Panc1 (cell line): Measurements from ENCODE around the gene JRKL.

Source experiments
- POLR2AphosphoS5 ChIP-seq: IDR thresholded peaks from 2 replicates; pipeline ENCODE4 v1.6.1; 2012; ENCODE audit warnings: mild to moderate bottlenecking, low read depth, low read length, moderate library complexity
- SIN3A ChIP-seq: IDR thresholded peaks from 2 replicates; pipeline ENCODE4 v1.6.1; 2012; ENCODE audit warnings: low read depth, mild to moderate bottlenecking, low read length, moderate library complexity, borderline replicate concordance; ENCODE audit not compliant: insufficient read depth
- TCF7L2 ChIP-seq: IDR thresholded peaks from 2 replicates; pipeline ENCODE4 v1.6.1; 2011; ENCODE audit warnings: mild to moderate bottlenecking, low read depth, low read length, inconsistent platforms
- TF ChIP-seq, protein P1 (sequence below): fragments of 450-650 bp; IDR thresholded peaks from 2 replicates; pipeline ENCODE4 v1.5.1; 2017; ENCODE audit warnings: mild to moderate bottlenecking
- TF ChIP-seq, protein P2 (sequence below), 2 experiments: IDR thresholded peaks; 2 replicates each; pipeline ENCODE4 v1.6.1; 2011 to 2012; ENCODE audit warnings: low read depth in 2 of 2, control low read depth in 1 of 2, low read length in 1 of 2, mild to moderate bottlenecking in 1 of 2, moderate library complexity in 1 of 2; ENCODE audit not compliant: insufficient read depth in 1 of 2

DNA sequence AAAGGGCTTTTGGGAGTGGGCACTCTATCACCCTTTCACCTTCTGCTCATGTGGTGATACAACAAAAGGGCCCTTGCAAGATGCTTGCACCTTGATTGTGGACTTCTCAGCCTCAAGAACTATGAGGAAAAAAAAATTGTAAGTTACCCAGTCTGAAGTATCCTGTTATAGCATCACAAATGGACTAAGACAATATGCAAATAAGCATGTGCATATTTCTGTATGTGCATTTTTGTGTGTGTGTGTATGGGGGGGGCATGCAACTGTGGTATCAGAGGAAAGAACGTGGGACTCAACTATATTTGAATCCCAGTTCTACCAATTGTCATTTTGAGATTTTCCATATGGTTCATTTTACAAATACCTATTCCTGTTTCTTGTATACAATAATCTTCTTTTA, 10.9 kb downstream of the JRKL start:
- TF ChIP-seq, protein P1, sequence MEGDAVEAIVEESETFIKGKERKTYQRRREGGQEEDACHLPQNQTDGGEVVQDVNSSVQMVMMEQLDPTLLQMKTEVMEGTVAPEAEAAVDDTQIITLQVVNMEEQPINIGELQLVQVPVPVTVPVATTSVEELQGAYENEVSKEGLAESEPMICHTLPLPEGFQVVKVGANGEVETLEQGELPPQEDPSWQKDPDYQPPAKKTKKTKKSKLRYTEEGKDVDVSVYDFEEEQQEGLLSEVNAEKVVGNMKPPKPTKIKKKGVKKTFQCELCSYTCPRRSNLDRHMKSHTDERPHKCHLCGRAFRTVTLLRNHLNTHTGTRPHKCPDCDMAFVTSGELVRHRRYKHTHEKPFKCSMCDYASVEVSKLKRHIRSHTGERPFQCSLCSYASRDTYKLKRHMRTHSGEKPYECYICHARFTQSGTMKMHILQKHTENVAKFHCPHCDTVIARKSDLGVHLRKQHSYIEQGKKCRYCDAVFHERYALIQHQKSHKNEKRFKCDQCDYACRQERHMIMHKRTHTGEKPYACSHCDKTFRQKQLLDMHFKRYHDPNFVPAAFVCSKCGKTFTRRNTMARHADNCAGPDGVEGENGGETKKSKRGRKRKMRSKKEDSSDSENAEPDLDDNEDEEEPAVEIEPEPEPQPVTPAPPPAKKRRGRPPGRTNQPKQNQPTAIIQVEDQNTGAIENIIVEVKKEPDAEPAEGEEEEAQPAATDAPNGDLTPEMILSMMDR: no peak
- no peak for TF ChIP-seq POLR2AphosphoS5
- TF ChIP-seq, protein P2, sequence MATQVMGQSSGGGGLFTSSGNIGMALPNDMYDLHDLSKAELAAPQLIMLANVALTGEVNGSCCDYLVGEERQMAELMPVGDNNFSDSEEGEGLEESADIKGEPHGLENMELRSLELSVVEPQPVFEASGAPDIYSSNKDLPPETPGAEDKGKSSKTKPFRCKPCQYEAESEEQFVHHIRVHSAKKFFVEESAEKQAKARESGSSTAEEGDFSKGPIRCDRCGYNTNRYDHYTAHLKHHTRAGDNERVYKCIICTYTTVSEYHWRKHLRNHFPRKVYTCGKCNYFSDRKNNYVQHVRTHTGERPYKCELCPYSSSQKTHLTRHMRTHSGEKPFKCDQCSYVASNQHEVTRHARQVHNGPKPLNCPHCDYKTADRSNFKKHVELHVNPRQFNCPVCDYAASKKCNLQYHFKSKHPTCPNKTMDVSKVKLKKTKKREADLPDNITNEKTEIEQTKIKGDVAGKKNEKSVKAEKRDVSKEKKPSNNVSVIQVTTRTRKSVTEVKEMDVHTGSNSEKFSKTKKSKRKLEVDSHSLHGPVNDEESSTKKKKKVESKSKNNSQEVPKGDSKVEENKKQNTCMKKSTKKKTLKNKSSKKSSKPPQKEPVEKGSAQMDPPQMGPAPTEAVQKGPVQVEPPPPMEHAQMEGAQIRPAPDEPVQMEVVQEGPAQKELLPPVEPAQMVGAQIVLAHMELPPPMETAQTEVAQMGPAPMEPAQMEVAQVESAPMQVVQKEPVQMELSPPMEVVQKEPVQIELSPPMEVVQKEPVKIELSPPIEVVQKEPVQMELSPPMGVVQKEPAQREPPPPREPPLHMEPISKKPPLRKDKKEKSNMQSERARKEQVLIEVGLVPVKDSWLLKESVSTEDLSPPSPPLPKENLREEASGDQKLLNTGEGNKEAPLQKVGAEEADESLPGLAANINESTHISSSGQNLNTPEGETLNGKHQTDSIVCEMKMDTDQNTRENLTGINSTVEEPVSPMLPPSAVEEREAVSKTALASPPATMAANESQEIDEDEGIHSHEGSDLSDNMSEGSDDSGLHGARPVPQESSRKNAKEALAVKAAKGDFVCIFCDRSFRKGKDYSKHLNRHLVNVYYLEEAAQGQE (IDR thresholded peaks at IDR 0.05; ENCODE audit: insufficient read depth in 1 of 2, low read depth in 2 of 2, low read length in 1 of 2): no peak
- TF ChIP-seq SIN3A: no peak
- no peak for TF ChIP-seq TCF7L2
